Prostate gland (tissue), 2 donors: ENCODE results near the gene EDARADD. TPM values are rescaled to one million over a fixed set of nuclear protein-coding genes. Genes with fewer than 3 reads are reported as not detected.

ENCODE experiments used
- DNase-seq: peaks from one replicate; pipeline ENCODE4 v3.0.0-alpha.2; 2019; ENCODE audit warnings: low spot score
- H3K27ac ChIP-seq, 2 donors: fragments of 200-600 bp; sonication (generic); 2 replicates each; pipeline ENCODE4 v1.5.1; 2017 to 2019
- H3K27me3 ChIP-seq: fragments of 200-600 bp; sonication (generic); replicated peaks from 2 replicates; pipeline ENCODE4 v1.5.1; 2019; ENCODE audit not compliant: insufficient read depth
- H3K36me3 ChIP-seq, 2 donors: fragments of 200-600 bp; sonication (generic); 1 replicate in 1 of 2; 2 replicates in 1 of 2; pipeline versions ENCODE4 v1.5.1 to v1.8.1; 2017 to 2019
- H3K4me1 ChIP-seq: fragments of 200-600 bp; sonication (generic); replicated peaks from 2 replicates; pipeline ENCODE4 v1.5.1; 2019
- H3K4me3 ChIP-seq, 2 donors: fragments of 200-600 bp; sonication (generic); 2 replicates each; pipeline ENCODE4 v1.5.1; 2017 to 2019
- H3K9me3 ChIP-seq: fragments of 200-600 bp; sonication (generic); 2 replicates; pipeline ENCODE4 v1.5.1; 2017
- CTCF ChIP-seq, 4 experiments: fragments of 200-600 bp in 2 of 4; fragments of 450-650 bp in 2 of 4; sonication (generic) in 2 of 4; IDR thresholded peaks; 1 replicate in 3 of 4; 2 replicates in 1 of 4; pipeline ENCODE4 v1.5.1; 2016 to 2019; ENCODE audit warnings: antibody characterized with exemption in 4 of 4, mild to moderate bottlenecking in 2 of 4, moderate library complexity in 2 of 4
- POLR2A ChIP-seq: fragments of 450-650 bp; IDR thresholded peaks from one replicate; pipeline ENCODE4 v1.6.1; 2016; ENCODE audit warnings: antibody characterized with exemption, mild to moderate bottlenecking
- POLR2AphosphoS5 ChIP-seq: sonication (generic); formaldehyde crosslinking; IDR thresholded peaks from one replicate; pipeline ENCODE4 v1.6.1; 2017; ENCODE audit warnings: antibody characterized with exemption
- WGBS: methylation state at CpG from one replicate; pipeline ENCODE4 v1.1.5; 2018; 5-methylcytosine and 5-hydroxymethylcytosine counted together
- intact Hi-C: fragments of 100-400 bp; cut with DNase I; formaldehyde crosslinking; loops from one replicate; pipeline ENCODE4 v1.14.2; 2022
- total RNA-seq, 2 donors: library from RNA; depleted of rRNA; stranded (reverse); fragments of >200 nt; gene quantifications; one replicate each; pipeline ENCODE4 v1.1.0, GENCODE V29; 2016

EDARADD gene
- total RNA-seq, 2 donors from 2014 or later = 4.9 to 12.8 TPM

- H3K27me3 ChIP-seq = no peaks in the 10 kb centered on the region
- H3K27ac ChIP-seq = no peak overlapping the region
- intact Hi-C loops = no loop called here
- H3K9me3 ChIP-seq = no peaks in the 10 kb centered on the region
- no peak for DNase-seq
- no peaks in the 10 kb centered on the region for H3K4me1 ChIP-seq
- WGBS = 89% methylated on average over 7 of the region's 7 CpGs
- no peaks in the 10 kb centered on the region for H3K36me3 ChIP-seq
- TF ChIP-seq CTCF (IDR thresholded peaks at IDR 0.05) (no peak), POLR2A (no peak), POLR2AphosphoS5 (no peak)
- no peak overlapping the region for H3K4me3 ChIP-seq
Measured at GRCh38 chr1:236419502-236419901, 25.4 kb downstream of the EDARADD start.

- Histone ChIP-seq H3K4me1 (no peaks in the 10 kb centered on the region), H3K36me3 (no peaks in the 10 kb centered on the region), H3K27me3 (no peaks in the 10 kb centered on the region), H3K4me3 (no peak overlapping the region), H3K9me3 (no peaks in the 10 kb centered on the region), H3K27ac (no peak overlapping the region)
- TF ChIP-seq POLR2A (no peak), CTCF (IDR thresholded peaks at IDR 0.05) (no peak), POLR2AphosphoS5 (no peak)
- no peak for DNase-seq
- WGBS = 89% methylated on average over 4 of the region's 4 CpGs
- intact Hi-C loops = no loop called here
Measured at GRCh38 chr1:236421022-236421421, 26.9 kb downstream of the EDARADD start.

GRCh38 chr1:236421850-236422516 lies 27.9 kb downstream of the EDARADD start:
- no peak overlapping the region for H3K4me3 ChIP-seq
- TF ChIP-seq CTCF (IDR thresholded peaks at IDR 0.05) (no peak), POLR2A (no peak), POLR2AphosphoS5 (no peak)
- 61% methylated on average over 4 of the region's 4 CpGs for WGBS

GRCh38 chr1:236422517-236422876 lies 28.4 kb downstream of the EDARADD start:
- TF ChIP-seq POLR2A (no peak), CTCF (IDR thresholded peaks at IDR 0.05) (no peak), POLR2AphosphoS5 (no peak)
- no peak for DNase-seq
- Histone ChIP-seq H3K4me3 (no peak overlapping the region), H3K27ac (no peak overlapping the region), H3K27me3 (no peaks in the 10 kb centered on the region), H3K9me3 (no peaks in the 10 kb centered on the region), H3K4me1 (no peaks in the 10 kb centered on the region), H3K36me3 (no peaks in the 10 kb centered on the region)
- intact Hi-C loops = no loop called here
- 89% methylated on average over 3 of the region's 3 CpGs for WGBS

More at GRCh38 chr1:236421850-236422516, 27.9 kb downstream of the EDARADD start:
- Histone ChIP-seq H3K27me3 (no peaks in the 10 kb centered on the region), H3K9me3 (no peaks in the 10 kb centered on the region), H3K27ac (no peak overlapping the region), H3K36me3 (no peaks in the 10 kb centered on the region), H3K4me1 (no peaks in the 10 kb centered on the region)
- intact Hi-C loops = no loop called here
- DNase-seq = no peak

- WGBS = 87% methylated on average over 14 of the region's 14 CpGs
- no peak for TF ChIP-seq POLR2AphosphoS5
- no peak for TF ChIP-seq POLR2A
- no peak for TF ChIP-seq CTCF (IDR thresholded peaks at IDR 0.05)
Measured at GRCh38 chr1:236425031-236425663, 31.1 kb downstream of the EDARADD start.

More at GRCh38 chr1:236425031-236425663, 31.1 kb downstream of the EDARADD start:
- H3K36me3 ChIP-seq = no peaks in the 10 kb centered on the region
- no peak for DNase-seq
- no peak overlapping the region for H3K4me3 ChIP-seq
- H3K4me1 ChIP-seq = no peaks in the 10 kb centered on the region
- H3K9me3 ChIP-seq = no peaks in the 10 kb centered on the region
- no peaks in the 10 kb centered on the region for H3K27me3 ChIP-seq
- H3K27ac ChIP-seq = no peak overlapping the region
- intact Hi-C loops = no loop called here
